IgD-negative memory B cell (primary cell): Measurements from ENCODE around the gene UBTF. TPM values are rescaled to one million over a fixed set of nuclear protein-coding genes. Genes with fewer than 3 reads are reported as not detected.

ENCODE experiments used
- H3K27ac Mint-ChIP-seq, 3 donors: one replicate each; pipeline ENCODE4 v1.8.0; 2020 to 2022; ENCODE audit warnings: mild to moderate bottlenecking in 3 of 3, mixed read lengths in 3 of 3, moderate library complexity in 1 of 3
- H3K27me3 Mint-ChIP-seq: one replicate; pipeline ENCODE4 v1.8.0; 2021; ENCODE audit warnings: mixed read lengths
- H3K36me3 Mint-ChIP-seq: one replicate; pipeline ENCODE4 v1.8.0; 2020; ENCODE audit warnings: mild to moderate bottlenecking, mixed read lengths
- H3K4me1 Mint-ChIP-seq, 3 donors: one replicate each; pipeline ENCODE4 v1.8.0; 2020 to 2022; ENCODE audit warnings: mixed read lengths in 3 of 3, mild to moderate bottlenecking in 1 of 3
- H3K4me3 Mint-ChIP-seq, 4 donors: one replicate each; pipeline ENCODE4 v1.8.0; 2020 to 2022; ENCODE audit warnings: mild to moderate bottlenecking in 4 of 4, mixed read lengths in 4 of 4, moderate library complexity in 3 of 4
- H3K9me3 Mint-ChIP-seq, 3 donors: one replicate each; pipeline ENCODE4 v1.8.0; 2020 to 2021; ENCODE audit warnings: mixed read lengths in 3 of 3, mild to moderate bottlenecking in 1 of 3
- polyA plus RNA-seq: library from polyadenylated mRNA; unstranded; fragments of 300-500 nt; fragmentation: Illumina TruSeq; gene quantifications from one replicate; pipeline ENCODE4 v1.2.3, GENCODE V29; 2021

Gene UBTF
- 74.3 TPM for polyA plus RNA-seq

DNA sequence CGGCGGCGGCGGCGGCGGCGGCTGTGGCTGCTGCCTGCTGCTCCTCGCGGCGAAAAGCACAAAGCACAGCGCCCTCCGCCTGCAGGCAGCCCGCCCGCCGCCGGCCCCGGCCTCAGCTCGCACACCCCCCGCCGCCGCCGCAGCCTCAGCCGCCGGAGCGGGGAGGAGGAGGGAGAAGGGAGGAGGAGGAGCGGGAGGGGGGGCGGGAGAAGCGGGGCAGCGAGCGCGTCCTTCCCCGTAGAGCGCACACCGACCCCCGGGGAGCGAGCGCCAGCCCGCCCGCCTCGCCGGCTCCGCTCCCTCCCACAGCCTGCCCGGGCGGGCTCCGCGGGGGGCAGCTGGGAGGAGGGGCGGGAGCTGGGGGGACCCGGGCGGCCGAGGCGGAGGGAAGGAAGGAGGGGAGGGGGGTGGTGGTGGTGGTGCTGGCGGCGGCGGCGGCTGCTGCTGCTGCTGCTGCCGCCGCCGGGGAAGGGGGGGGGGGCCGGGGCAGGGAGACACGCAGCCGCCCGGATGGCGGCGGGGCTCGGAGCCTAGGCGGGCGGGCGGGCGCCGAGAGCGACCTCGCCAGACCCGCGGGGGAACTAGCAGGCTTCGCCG is at the start of gene UBTF:
TSS of gene UBTF (minus strand) at position 60 of the 597 bp plus-strand sequence. CDS start 1,446 bp downstream, outside the sequence.
- Mint-ChIP-seq H3K9me3 (no peaks in the 10 kb centered on the region), H3K36me3 (peaks cover 6% of the 10 kb centered on the region), H3K4me3 (peak within 1 kb of the TSS; percentile 95 to 98 (median 96)), H3K27ac (peak within 1 kb of the TSS; percentile 90 to 100 (median 94)), H3K4me1 (peaks cover 26 to 34% (median 31%) of the 10 kb centered on the region in 3 donors), H3K27me3 (no peaks in the 10 kb centered on the region)

DNA sequence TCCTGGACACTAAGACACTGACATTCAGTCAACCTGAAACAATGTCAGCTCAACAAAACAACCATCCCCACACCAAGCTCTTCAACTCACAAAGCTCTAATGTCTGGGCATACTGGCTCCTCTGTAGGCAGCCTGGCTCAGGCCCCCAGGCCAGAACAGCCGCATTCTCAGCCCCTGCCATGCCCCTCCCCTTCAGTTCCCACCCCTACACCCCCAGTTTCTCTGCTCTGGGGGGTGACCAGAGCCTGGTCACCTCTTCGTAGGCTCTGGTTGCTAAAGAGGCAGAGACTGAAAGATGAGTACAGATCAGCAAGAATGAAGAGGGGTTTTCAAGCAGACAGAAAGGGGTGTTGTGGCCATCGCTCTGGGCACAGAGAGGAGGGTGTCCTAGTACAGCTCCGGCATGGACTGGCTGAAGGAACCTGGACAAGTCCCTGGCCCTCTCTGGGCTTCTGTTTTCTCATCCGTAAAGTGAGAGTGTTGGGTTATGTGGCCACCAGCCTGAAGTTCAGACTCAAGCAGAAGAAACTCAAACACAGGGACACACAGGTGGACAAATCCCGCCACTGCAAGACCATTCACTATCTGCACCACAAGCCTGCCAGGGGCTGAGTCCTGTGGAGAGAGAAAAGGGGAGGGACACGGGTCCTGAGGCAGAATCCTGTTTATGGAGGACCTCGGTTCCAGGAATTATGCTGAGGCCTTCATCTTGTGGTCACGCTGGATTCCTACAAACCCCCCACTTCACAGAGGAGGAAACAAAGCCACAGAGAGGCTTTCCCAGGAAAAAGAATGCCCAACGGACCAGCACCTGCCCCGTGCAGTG is 49.4 kb upstream of the UBTF start:
- no peak overlapping the region for H3K27ac Mint-ChIP-seq

DNA sequence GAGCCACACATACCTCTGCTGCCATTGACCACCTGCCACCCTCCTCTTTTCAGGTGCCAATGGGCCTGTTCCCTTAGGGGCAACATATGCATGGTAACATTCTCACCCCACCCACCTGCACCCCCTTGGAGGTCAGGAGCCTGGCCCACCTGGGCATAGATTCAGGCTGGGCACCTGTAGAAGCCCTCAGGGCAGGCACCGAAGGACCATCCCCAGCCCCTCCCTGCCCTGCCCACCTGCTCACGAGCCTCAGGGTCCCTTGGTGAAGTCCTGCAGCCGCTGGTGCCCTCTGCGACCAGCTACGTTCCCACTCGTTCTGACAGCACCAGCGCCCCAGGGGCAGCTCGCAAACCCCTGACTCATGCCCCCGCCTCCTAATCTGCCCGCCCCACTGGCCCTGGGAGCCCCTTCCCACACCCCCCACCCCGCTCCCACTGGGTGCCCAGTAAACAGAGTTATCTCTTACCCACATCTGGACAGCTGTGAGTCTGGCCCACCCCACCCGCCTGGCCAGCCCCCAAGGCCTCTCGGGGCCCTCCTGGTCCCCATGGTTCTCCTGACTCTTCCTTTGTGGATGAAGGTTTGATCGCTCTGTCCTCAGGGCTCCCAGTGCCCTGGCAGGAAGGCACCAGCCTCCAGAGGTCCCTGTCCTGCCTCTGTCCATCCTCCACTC is 48.5 kb upstream of the UBTF start, which contains the start of gene SLC4A1:
TSS of gene SLC4A1 (minus strand) at position 318 of the 673 bp plus-strand sequence. CDS start 5,269 bp downstream, outside the sequence.
- Mint-ChIP-seq H3K27ac (no peak within 1 kb of the TSS), H3K4me3 (peak within 1 kb of the TSS in 1 of 4 donors; percentile 30), H3K36me3 (no peaks in the 10 kb centered on the region), H3K4me1 (no peaks in the 10 kb centered on the region), H3K9me3 (no peaks in the 10 kb centered on the region), H3K27me3 (no peaks in the 10 kb centered on the region)

More for the DNA sequence above, 49.4 kb upstream of the UBTF start:
- H3K9me3 Mint-ChIP-seq: no peaks in the 10 kb centered on the region
- H3K36me3 Mint-ChIP-seq: no peaks in the 10 kb centered on the region
- no peaks in the 10 kb centered on the region for H3K4me1 Mint-ChIP-seq
- H3K4me3 Mint-ChIP-seq: peak overlapping the region in 1 of 4 donors; percentile 30
- no peaks in the 10 kb centered on the region for H3K27me3 Mint-ChIP-seq

GRCh38 chr17:44267165-44267455 is 47.6 kb upstream of the UBTF start:
- no peaks in the 10 kb centered on the region for H3K4me1 Mint-ChIP-seq
- H3K27me3 Mint-ChIP-seq: no peaks in the 10 kb centered on the region
- H3K27ac Mint-ChIP-seq: no peak overlapping the region
- no peak overlapping the region for H3K4me3 Mint-ChIP-seq
- H3K36me3 Mint-ChIP-seq: no peaks in the 10 kb centered on the region
- H3K9me3 Mint-ChIP-seq: no peaks in the 10 kb centered on the region

GRCh38 chr17:44266402-44267164 is 47.1 kb upstream of the UBTF start:
- Mint-ChIP-seq H3K36me3 (no peaks in the 10 kb centered on the region), H3K4me1 (no peaks in the 10 kb centered on the region), H3K4me3 (no peak overlapping the region), H3K9me3 (no peaks in the 10 kb centered on the region), H3K27ac (no peak overlapping the region), H3K27me3 (no peaks in the 10 kb centered on the region)

DNA sequence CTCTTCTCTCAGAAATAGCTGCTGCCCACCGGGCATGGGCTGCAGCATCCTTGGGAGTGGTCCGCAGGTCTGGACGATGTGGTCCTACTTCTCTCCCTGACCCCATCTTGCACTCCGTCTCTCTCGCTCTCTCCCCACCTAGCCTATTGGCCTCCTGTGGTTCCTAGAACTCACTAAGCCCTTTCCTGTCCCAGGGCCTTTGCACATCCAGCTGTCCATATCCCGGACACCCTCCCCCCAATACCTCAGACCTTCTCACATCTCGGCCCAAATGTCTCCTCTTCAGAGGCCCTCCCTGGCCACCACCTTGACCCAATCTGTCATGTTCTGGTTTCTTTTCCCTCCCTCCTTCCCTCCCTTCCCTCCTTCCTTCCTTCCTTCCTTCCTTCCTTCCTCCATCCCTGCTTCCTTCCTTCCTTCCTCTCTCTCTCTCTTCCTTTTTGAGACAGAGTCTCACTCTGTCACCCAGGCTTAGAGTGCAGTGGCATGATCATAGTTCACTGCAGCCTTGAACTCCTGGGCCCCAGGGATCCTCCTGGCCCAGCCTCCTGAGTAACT is 43.9 kb upstream of the UBTF start:
- Mint-ChIP-seq H3K27ac (no peak overlapping the region), H3K27me3 (no peaks in the 10 kb centered on the region)

GRCh38 chr17:44262654-44263225 is 43.3 kb upstream of the UBTF start:
- no peaks in the 10 kb centered on the region for H3K36me3 Mint-ChIP-seq
- H3K4me1 Mint-ChIP-seq: peaks cover 0 to 3% (median 0%) of the 10 kb centered on the region in 3 donors
- no peak overlapping the region for H3K27ac Mint-ChIP-seq
- no peak overlapping the region for H3K4me3 Mint-ChIP-seq
- H3K27me3 Mint-ChIP-seq: no peaks in the 10 kb centered on the region
- no peaks in the 10 kb centered on the region for H3K9me3 Mint-ChIP-seq

More for the DNA sequence above, 43.9 kb upstream of the UBTF start:
- H3K4me3 Mint-ChIP-seq: no peak overlapping the region
- H3K4me1 Mint-ChIP-seq: peaks cover 0 to 3% (median 0%) of the 10 kb centered on the region in 3 donors
- H3K9me3 Mint-ChIP-seq: no peaks in the 10 kb centered on the region
- no peaks in the 10 kb centered on the region for H3K36me3 Mint-ChIP-seq

GRCh38 chr17:44260296-44260695 is 40.8 kb upstream of the UBTF start:
- no peaks in the 10 kb centered on the region for H3K27me3 Mint-ChIP-seq
- no peak overlapping the region for H3K4me3 Mint-ChIP-seq
- H3K27ac Mint-ChIP-seq: peak overlapping the region in 1 of 3 donors; percentile 16
- no peaks in the 10 kb centered on the region for H3K36me3 Mint-ChIP-seq
- peaks cover 0 to 3% (median 0%) of the 10 kb centered on the region in 3 donors for H3K4me1 Mint-ChIP-seq
- H3K9me3 Mint-ChIP-seq: peaks cover 0 to 2% (median 0%) of the 10 kb centered on the region in 3 donors

DNA sequence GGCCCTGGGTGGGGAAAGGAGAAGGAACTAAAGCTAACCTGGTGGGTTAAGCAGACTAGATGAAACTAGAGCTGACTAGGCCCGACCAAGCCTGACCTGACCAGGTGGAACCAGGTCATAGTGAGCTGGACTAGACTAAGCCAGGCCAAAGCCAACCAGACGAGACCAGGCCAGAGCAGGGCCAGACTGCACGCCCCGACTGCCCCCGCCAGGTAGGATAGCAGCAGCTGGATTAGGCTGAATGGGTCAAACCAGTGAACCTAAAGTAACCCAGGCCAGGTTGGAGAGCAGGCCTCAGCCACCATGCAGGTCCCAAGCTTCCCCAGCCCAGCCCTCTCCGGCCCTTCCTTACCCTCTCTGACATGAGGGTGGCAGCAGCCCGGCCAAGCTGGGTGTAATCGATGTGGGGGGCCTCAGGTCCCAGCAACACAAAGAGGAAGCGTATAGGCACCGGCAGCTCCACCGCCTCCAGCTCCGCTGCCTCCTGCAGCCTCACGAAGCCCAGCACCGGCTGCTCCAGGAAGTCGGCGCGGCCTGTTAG is 39.4 kb upstream of the UBTF start:
- Mint-ChIP-seq H3K4me1 (peaks cover 0 to 3% (median 0%) of the 10 kb centered on the region in 3 donors), H3K27me3 (peaks cover 3% of the 10 kb centered on the region), H3K27ac (no peak overlapping the region), H3K36me3 (peaks cover 2% of the 10 kb centered on the region), H3K9me3 (peaks cover 0 to 2% (median 0%) of the 10 kb centered on the region in 3 donors), H3K4me3 (no peak overlapping the region)

GRCh38 chr17:44257815-44258760 is 38.6 kb upstream of the UBTF start:
- no peak overlapping the region for H3K4me3 Mint-ChIP-seq
- peaks cover 0 to 3% (median 0%) of the 10 kb centered on the region in 3 donors for H3K4me1 Mint-ChIP-seq
- no peak overlapping the region for H3K27ac Mint-ChIP-seq
- H3K27me3 Mint-ChIP-seq: peaks cover 3% of the 10 kb centered on the region
- peaks cover 0 to 2% (median 0%) of the 10 kb centered on the region in 3 donors for H3K9me3 Mint-ChIP-seq
- peaks cover 2% of the 10 kb centered on the region for H3K36me3 Mint-ChIP-seq

DNA sequence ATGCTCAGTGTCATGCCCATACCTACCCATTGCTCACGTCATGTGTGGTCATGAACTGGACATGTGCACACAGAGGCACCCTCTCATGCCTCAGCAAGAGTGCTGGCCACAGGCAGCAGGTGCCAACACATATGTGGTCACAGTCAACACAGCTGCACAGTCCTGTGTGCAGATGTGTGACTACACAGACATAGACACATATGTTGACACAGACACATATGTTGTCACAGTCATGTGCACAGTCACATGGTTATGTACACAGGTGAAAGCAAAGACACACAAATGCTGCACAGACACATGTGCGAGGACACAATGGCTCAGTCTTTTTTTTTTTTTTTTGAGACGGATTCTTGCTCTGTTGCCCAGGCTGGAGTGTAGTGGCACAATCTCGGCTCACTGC is 37.2 kb upstream of the UBTF start:
- Mint-ChIP-seq H3K4me3 (no peak overlapping the region), H3K9me3 (peaks cover 0 to 2% (median 0%) of the 10 kb centered on the region in 3 donors), H3K27ac (no peak overlapping the region), H3K27me3 (peaks cover 3% of the 10 kb centered on the region), H3K4me1 (peaks cover 0 to 3% (median 2%) of the 10 kb centered on the region in 3 donors), H3K36me3 (peaks cover 2% of the 10 kb centered on the region)

- Mint-ChIP-seq H3K4me3 (no peak overlapping the region), H3K9me3 (peaks cover 0 to 2% (median 0%) of the 10 kb centered on the region in 3 donors), H3K4me1 (peaks cover 0 to 3% (median 2%) of the 10 kb centered on the region in 3 donors), H3K27me3 (peaks cover 3% of the 10 kb centered on the region), H3K27ac (no peak overlapping the region), H3K36me3 (peaks cover 2% of the 10 kb centered on the region)
Observed at GRCh38 chr17:44255915-44256314, 36.4 kb upstream of the UBTF start.
